Fibroblast of lung (primary cell): ENCODE results near the gene DCAF6. TPM values are rescaled to one million over a fixed set of nuclear protein-coding genes. Genes with fewer than 3 reads are reported as not detected.

Source experiments
- DNase-seq, 2 donors: peaks; one replicate each; pipeline versions ENCODE4 v3.0.0 to v3.0.0-alpha.2; 2010; ENCODE audit warnings: low read depth in 2 of 2
- H2AFZ ChIP-seq: 2 replicates; pipeline ENCODE4 v1.5.1; 2012; ENCODE audit warnings: low read length, control low read depth, inconsistent platforms
- H3K27ac ChIP-seq: 2 replicates; pipeline ENCODE4 v1.5.1; 2011; ENCODE audit warnings: low read length, control low read depth; ENCODE audit not compliant: insufficient read depth
- H3K27me3 ChIP-seq: 2 replicates; pipeline ENCODE4 v1.5.1; 2011; ENCODE audit warnings: mild to moderate bottlenecking, low read length; ENCODE audit not compliant: control insufficient read depth, insufficient read depth
- H3K36me3 ChIP-seq: 2 replicates; pipeline ENCODE4 v1.5.1; 2011; ENCODE audit warnings: low read length; ENCODE audit not compliant: control insufficient read depth, insufficient read depth
- H3K4me1 ChIP-seq: 2 replicates; pipeline ENCODE4 v1.5.1; 2011; ENCODE audit warnings: low read length; ENCODE audit not compliant: control insufficient read depth, insufficient read depth; ENCODE audit errors: extremely low read depth
- H3K4me2 ChIP-seq: 2 replicates; pipeline ENCODE4 v1.5.1; 2011; ENCODE audit warnings: low read length, control low read depth; ENCODE audit not compliant: insufficient read depth; ENCODE audit errors: extremely low read depth
- H3K4me3 ChIP-seq, 4 experiments: fragments of 200-600 bp in 1 of 4; sonication (generic) in 1 of 4; replicated peaks in 1 of 4; 2 replicates each; pipeline ENCODE4 v1.5.1; 2011 to 2016; ENCODE audit warnings: low read length in 4 of 4, low read depth in 3 of 4, mild to moderate bottlenecking in 3 of 4, control low read depth in 2 of 4, inconsistent platforms in 1 of 4, mixed read lengths in 1 of 4; ENCODE audit not compliant: insufficient read depth in 1 of 4; ENCODE audit errors: control extremely low read depth in 1 of 4
- H3K79me2 ChIP-seq: 2 replicates; pipeline ENCODE4 v1.5.1; 2012; ENCODE audit warnings: mild to moderate bottlenecking, low read length, inconsistent platforms; ENCODE audit not compliant: control insufficient read depth, insufficient read depth
- H3K9ac ChIP-seq: 2 replicates; pipeline ENCODE4 v1.5.1; 2011; ENCODE audit warnings: mild to moderate bottlenecking, low read length, control low read depth; ENCODE audit not compliant: insufficient read depth
- H3K9me3 ChIP-seq: 2 replicates; pipeline ENCODE4 v1.5.1; 2012; ENCODE audit warnings: low read depth, low read length; ENCODE audit not compliant: control insufficient read depth, insufficient read depth
- H4K20me1 ChIP-seq: 2 replicates; pipeline ENCODE4 v1.5.1; 2011; ENCODE audit warnings: low read length; ENCODE audit not compliant: control insufficient read depth, insufficient read depth; ENCODE audit errors: extremely low read depth
- EZH2 ChIP-seq: IDR thresholded peaks from 2 replicates; pipeline ENCODE4 v1.5.1; 2012; ENCODE audit warnings: low read length, control low read depth, mild to moderate bottlenecking; ENCODE audit errors: missing control alignments
- polyA plus RNA-seq, 2 donors: library from polyadenylated mRNA; depleted of rRNA in 1 of 2; stranded (reverse) in 1 of 2; unstranded in 1 of 2; fragments of >200 nt; gene quantifications; 2 replicates each; pipeline ENCODE4 v1.2.1, GENCODE V29; 2011 to 2012; ENCODE audit warnings: missing spikeins in 1 of 2
- total RNA-seq: library from RNA; depleted of rRNA; stranded (reverse); fragments of >200 nt; gene quantifications from 2 replicates; pipeline ENCODE4 v1.2.1, GENCODE V29; 2014
- TF ChIP-seq, protein P1 (sequence below), 2 donors: IDR thresholded peaks in 1 of 2; conservative IDR thresholded peaks in 1 of 2; 1 replicate in 1 of 2; 2 replicates in 1 of 2; pipeline ENCODE4 v1.5.1; 2011 to 2012; ENCODE audit warnings: low read length in 2 of 2, control low read depth in 1 of 2, inconsistent platforms in 1 of 2, low read depth in 1 of 2, mild to moderate bottlenecking in 1 of 2

The DCAF6 gene
- total and polyA plus RNA-seq, 2 donors (not counting 1 experiment from before 2014, with no cell fraction given) = 64.4 to 143 TPM

DNA sequence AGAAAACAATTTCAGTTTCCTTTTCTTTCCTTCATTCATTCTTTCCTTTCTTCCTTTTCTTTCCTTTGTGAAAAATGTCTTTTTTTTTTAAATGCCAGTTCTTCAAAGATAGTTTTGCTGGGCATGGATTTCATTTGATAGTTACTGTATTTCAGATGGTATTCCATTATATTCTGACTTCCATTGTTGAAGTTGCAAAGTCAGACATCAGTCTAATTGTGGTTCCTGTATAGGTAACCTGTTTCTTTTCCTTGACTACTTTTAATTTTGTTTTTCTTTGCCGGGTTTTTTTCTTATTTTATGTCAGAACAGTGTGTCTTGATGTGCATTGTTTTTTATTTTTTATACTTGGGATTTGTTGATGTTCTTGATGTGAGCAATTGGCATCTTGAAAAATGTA lies 40.8 kb downstream of the DCAF6 start:
- H3K4me1 ChIP-seq = no peaks in the 10 kb centered on the region
- no peak overlapping the region for H2AFZ ChIP-seq
- no peaks in the 10 kb centered on the region for H3K36me3 ChIP-seq
- DNase-seq = no peak
- H3K4me3 ChIP-seq = no peak overlapping the region
- no peaks in the 10 kb centered on the region for H3K9me3 ChIP-seq
- no peaks in the 10 kb centered on the region for H3K27me3 ChIP-seq
- H4K20me1 ChIP-seq = no peaks in the 10 kb centered on the region
- TF ChIP-seq, protein P1, sequence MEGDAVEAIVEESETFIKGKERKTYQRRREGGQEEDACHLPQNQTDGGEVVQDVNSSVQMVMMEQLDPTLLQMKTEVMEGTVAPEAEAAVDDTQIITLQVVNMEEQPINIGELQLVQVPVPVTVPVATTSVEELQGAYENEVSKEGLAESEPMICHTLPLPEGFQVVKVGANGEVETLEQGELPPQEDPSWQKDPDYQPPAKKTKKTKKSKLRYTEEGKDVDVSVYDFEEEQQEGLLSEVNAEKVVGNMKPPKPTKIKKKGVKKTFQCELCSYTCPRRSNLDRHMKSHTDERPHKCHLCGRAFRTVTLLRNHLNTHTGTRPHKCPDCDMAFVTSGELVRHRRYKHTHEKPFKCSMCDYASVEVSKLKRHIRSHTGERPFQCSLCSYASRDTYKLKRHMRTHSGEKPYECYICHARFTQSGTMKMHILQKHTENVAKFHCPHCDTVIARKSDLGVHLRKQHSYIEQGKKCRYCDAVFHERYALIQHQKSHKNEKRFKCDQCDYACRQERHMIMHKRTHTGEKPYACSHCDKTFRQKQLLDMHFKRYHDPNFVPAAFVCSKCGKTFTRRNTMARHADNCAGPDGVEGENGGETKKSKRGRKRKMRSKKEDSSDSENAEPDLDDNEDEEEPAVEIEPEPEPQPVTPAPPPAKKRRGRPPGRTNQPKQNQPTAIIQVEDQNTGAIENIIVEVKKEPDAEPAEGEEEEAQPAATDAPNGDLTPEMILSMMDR (conservative IDR thresholded peaks at IDR 0.05 in 1 of 2, IDR thresholded peaks at IDR 0.05 in 1 of 2; ENCODE audit: low read depth in 1 of 2, low read length in 2 of 2) = no peak
- TF ChIP-seq EZH2 = no peak
- H3K79me2 ChIP-seq = peaks cover 6% of the 10 kb centered on the region
- no peak overlapping the region for H3K4me2 ChIP-seq
- H3K27ac ChIP-seq = no peak overlapping the region
- H3K9ac ChIP-seq = no peak overlapping the region

DNA sequence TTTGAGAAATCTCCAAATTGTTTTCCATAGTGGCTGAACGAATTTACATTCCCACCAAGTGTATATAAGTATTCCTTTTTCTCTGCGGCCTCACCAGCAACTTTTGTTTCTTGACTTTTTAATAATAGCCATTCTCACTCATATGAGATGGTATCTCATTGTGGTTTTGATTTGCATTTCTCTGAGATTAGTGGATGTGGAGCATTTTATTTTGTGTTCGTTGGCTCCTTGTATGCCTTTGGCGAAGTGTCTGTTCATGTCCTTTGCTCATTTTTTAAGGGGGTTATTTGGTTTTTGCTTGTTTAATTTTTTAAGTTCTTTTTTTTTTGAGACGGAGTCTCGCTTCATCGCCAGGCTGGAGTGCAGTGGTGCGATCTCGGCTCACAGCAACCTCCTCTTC lies 45.5 kb downstream of the DCAF6 start:
- no peaks in the 10 kb centered on the region for H3K4me1 ChIP-seq
- H3K4me2 ChIP-seq = no peak overlapping the region
- no peak overlapping the region for H3K4me3 ChIP-seq
- H3K27ac ChIP-seq = no peak overlapping the region
- H3K79me2 ChIP-seq = peaks cover 13% of the 10 kb centered on the region
- H4K20me1 ChIP-seq = no peaks in the 10 kb centered on the region
- no peaks in the 10 kb centered on the region for H3K36me3 ChIP-seq
- no peak for TF ChIP-seq EZH2
- TF ChIP-seq, protein P1 (conservative IDR thresholded peaks at IDR 0.05 in 1 of 2, IDR thresholded peaks at IDR 0.05 in 1 of 2; ENCODE audit: low read depth in 1 of 2, low read length in 2 of 2) = no peak
- no peak overlapping the region for H2AFZ ChIP-seq
- H3K27me3 ChIP-seq = no peaks in the 10 kb centered on the region
- H3K9ac ChIP-seq = no peak overlapping the region
- no peaks in the 10 kb centered on the region for H3K9me3 ChIP-seq
- DNase-seq = peak in 1 of 2 donors; percentile 88

DNA sequence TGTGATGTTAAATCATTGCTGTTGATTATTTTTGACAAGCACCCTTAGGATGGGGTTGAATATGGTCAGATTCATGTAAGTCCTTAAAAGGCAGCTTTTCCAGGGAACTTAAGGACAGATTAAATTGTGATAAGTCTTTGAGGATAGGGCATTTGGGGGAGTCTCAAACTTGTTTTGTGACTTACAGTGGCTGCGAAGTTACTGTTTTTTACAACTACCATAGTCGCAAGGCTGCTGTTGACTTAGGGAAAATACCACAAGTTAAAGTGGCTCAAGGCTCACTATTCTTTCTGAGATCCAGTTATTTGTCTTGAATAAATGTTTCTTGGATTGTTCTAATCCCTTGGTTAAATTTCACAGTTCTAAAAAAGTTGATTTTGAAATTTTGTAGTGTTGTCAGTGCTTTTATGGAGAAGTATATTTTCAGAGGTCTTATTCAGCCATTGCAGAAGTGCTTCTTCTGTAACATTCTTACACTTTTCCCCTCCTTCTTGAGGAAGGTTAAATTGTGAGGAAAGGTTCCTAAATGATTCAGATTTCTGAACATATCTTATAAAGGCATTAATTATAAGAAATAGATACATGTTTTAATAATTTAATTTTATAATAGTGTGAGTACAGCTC lies 47.4 kb downstream of the DCAF6 start:
- Histone ChIP-seq H3K4me1 (no peaks in the 10 kb centered on the region), H4K20me1 (no peaks in the 10 kb centered on the region), H3K79me2 (peaks cover 12% of the 10 kb centered on the region), H3K27ac (no peak overlapping the region), H3K4me3 (no peak overlapping the region), H2AFZ (no peak overlapping the region), H3K9ac (no peak overlapping the region), H3K36me3 (no peaks in the 10 kb centered on the region), H3K4me2 (no peak overlapping the region), H3K9me3 (no peaks in the 10 kb centered on the region), H3K27me3 (no peaks in the 10 kb centered on the region)
- DNase-seq = no peak
- TF ChIP-seq EZH2 = no peak
- TF ChIP-seq, protein P1 (conservative IDR thresholded peaks at IDR 0.05 in 1 of 2, IDR thresholded peaks at IDR 0.05 in 1 of 2; ENCODE audit: low read depth in 1 of 2, low read length in 2 of 2) = no peak
